GM23338 (cell line): ENCODE data around the gene NIPA2. TPM values are rescaled to one million over a fixed set of nuclear protein-coding genes. Genes with fewer than 3 reads are reported as not detected.

Source experiments
- CREB1 ChIP-seq: fragments of 250-450 bp; sonication (Bioruptor Pico); IDR thresholded peaks from 2 replicates; pipeline ENCODE4 v1.5.0; 2020; ENCODE audit warnings: low read depth, mild to moderate bottlenecking, moderate library complexity
- CTCF ChIP-seq, 2 experiments: fragments of 200-600 bp in 1 of 2; sonication (generic) in 1 of 2; conservative IDR thresholded peaks; 2 replicates each; pipeline versions ENCODE4 v1.5.1 to v1.6.1; 2016 to 2017; ENCODE audit warnings: antibody characterized with exemption in 2 of 2, low read depth in 2 of 2, mild to moderate bottlenecking in 2 of 2, moderate library complexity in 1 of 2
- EZH2 ChIP-seq: fragments of 200-600 bp; sonication (generic); IDR thresholded peaks from one replicate; pipeline ENCODE4 v1.8.0; 2017; ENCODE audit warnings: antibody characterized with exemption, mild to moderate bottlenecking, low read depth; ENCODE audit not compliant: unreplicated experiment
- JUNB ChIP-seq: IDR thresholded peaks from one replicate; pipeline ENCODE4 v1.6.1; 2016; ENCODE audit warnings: antibody characterized with exemption; ENCODE audit not compliant: unreplicated experiment
- REST ChIP-seq: IDR thresholded peaks from one replicate; pipeline ENCODE4 v1.6.1; 2018; ENCODE audit warnings: antibody characterized with exemption; ENCODE audit not compliant: unreplicated experiment
- STAT1 ChIP-seq: IDR thresholded peaks from one replicate; pipeline ENCODE4 v1.6.1; 2016; ENCODE audit warnings: antibody characterized with exemption; ENCODE audit not compliant: unreplicated experiment
- polyA plus RNA-seq: library from polyadenylated mRNA; unstranded; fragments of >200 nt; fragmentation: Nextera tagmentation; extraction: Ambion mirVana; gene quantifications from 2 replicates; pipeline ENCODE4 v1.2.1, GENCODE V29; 2016
- total RNA-seq: library from RNA; depleted of rRNA; stranded (reverse); fragments of >200 nt; shearing (Covaris generic); gene quantifications from 2 replicates; pipeline ENCODE4 v1.2.3, GENCODE V29; 2014
- TF ChIP-seq, protein P1 (sequence below): fragments of 250-450 bp; sonication (Bioruptor Pico); IDR thresholded peaks from 2 replicates; pipeline ENCODE4 v1.5.0; 2020; ENCODE audit warnings: mild to moderate bottlenecking, moderate library complexity
- TF ChIP-seq, protein P2 (sequence below): IDR thresholded peaks from 2 replicates; pipeline ENCODE4 v1.6.1; 2016; ENCODE audit warnings: antibody characterized with exemption

The NIPA2 gene
- total and polyA plus RNA-seq, 2 experiments from 2014 or later = 35.0 to 105 TPM

GRCh38 chr15:22871481-22872086, 33.1 kb downstream of the NIPA2 start (continued):
- TF ChIP-seq, protein P1, sequence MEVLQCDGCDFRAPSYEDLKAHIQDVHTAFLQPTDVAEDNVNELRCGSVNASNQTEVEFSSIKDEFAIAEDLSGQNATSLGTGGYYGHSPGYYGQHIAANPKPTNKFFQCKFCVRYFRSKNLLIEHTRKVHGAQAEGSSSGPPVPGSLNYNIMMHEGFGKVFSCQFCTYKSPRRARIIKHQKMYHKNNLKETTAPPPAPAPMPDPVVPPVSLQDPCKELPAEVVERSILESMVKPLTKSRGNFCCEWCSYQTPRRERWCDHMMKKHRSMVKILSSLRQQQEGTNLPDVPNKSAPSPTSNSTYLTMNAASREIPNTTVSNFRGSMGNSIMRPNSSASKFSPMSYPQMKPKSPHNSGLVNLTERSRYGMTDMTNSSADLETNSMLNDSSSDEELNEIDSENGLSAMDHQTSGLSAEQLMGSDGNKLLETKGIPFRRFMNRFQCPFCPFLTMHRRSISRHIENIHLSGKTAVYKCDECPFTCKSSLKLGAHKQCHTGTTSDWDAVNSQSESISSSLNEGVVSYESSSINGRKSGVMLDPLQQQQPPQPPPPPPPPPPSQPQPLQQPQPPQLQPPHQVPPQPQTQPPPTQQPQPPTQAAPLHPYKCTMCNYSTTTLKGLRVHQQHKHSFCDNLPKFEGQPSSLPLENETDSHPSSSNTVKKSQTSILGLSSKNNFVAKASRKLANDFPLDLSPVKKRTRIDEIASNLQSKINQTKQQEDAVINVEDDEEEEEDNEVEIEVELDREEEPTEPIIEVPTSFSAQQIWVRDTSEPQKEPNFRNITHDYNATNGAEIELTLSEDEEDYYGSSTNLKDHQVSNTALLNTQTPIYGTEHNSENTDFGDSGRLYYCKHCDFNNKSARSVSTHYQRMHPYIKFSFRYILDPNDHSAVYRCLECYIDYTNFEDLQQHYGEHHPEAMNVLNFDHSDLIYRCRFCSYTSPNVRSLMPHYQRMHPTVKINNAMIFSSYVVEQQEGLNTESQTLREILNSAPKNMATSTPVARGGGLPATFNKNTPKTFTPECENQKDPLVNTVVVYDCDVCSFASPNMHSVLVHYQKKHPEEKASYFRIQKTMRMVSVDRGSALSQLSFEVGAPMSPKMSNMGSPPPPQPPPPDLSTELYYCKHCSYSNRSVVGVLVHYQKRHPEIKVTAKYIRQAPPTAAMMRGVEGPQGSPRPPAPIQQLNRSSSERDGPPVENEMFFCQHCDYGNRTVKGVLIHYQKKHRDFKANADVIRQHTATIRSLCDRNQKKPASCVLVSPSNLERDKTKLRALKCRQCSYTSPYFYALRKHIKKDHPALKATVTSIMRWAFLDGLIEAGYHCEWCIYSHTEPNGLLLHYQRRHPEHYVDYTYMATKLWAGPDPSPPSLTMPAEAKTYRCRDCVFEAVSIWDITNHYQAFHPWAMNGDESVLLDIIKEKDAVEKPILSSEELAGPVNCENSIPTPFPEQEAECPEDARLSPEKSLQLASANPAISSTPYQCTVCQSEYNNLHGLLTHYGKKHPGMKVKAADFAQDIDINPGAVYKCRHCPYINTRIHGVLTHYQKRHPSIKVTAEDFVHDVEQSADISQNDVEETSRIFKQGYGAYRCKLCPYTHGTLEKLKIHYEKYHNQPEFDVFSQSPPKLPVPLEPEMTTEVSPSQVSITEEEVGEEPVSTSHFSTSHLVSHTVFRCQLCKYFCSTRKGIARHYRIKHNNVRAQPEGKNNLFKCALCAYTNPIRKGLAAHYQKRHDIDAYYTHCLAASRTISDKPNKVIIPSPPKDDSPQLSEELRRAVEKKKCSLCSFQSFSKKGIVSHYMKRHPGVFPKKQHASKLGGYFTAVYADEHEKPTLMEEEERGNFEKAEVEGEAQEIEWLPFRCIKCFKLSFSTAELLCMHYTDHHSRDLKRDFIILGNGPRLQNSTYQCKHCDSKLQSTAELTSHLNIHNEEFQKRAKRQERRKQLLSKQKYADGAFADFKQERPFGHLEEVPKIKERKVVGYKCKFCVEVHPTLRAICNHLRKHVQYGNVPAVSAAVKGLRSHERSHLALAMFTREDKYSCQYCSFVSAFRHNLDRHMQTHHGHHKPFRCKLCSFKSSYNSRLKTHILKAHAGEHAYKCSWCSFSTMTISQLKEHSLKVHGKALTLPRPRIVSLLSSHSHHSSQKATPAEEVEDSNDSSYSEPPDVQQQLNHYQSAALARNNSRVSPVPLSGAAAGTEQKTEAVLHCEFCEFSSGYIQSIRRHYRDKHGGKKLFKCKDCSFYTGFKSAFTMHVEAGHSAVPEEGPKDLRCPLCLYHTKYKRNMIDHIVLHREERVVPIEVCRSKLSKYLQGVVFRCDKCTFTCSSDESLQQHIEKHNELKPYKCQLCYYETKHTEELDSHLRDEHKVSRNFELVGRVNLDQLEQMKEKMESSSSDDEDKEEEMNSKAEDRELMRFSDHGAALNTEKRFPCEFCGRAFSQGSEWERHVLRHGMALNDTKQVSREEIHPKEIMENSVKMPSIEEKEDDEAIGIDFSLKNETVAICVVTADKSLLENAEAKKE = no peak
- TF ChIP-seq, protein P2, sequence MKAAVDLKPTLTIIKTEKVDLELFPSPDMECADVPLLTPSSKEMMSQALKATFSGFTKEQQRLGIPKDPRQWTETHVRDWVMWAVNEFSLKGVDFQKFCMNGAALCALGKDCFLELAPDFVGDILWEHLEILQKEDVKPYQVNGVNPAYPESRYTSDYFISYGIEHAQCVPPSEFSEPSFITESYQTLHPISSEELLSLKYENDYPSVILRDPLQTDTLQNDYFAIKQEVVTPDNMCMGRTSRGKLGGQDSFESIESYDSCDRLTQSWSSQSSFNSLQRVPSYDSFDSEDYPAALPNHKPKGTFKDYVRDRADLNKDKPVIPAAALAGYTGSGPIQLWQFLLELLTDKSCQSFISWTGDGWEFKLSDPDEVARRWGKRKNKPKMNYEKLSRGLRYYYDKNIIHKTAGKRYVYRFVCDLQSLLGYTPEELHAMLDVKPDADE = no peak
- TF ChIP-seq JUNB = no peak
- TF ChIP-seq STAT1 = no peak
- no peak for TF ChIP-seq EZH2
- no peak for TF ChIP-seq CREB1 (CRISPR knock-in tag)
- no peak for TF ChIP-seq REST
- TF ChIP-seq CTCF (conservative IDR thresholded peaks at IDR 0.05; ENCODE audit: low read depth in 2 of 2) = no peak
